ENCODE data around the gene ZFAND3. TPM values are rescaled to one million over a fixed set of nuclear protein-coding genes. Genes with fewer than 3 reads are reported as not detected.

Gene ZFAND3
- total RNA-seq, 1 experiment from 2014 or later = 47.2 TPM

DNA sequence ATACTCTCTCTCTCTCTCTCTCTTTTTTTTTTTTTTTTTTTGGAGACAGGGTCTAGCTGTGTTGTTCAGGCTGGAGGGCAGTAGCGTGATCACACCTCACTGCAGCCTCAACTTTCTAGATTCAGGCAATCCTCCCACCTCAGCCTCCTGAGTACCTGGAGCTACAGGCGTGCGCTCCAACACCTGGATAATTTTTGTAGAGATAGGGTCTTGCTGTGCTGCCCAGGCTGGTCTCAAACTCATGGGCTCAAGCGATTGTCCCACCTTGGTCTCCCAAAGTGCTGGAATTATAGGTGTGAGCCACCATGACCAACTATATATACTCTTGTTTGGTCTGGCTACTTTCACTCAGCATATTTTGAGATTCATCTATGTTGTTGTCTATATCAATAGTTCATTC, 154.9 kb downstream of the ZFAND3 start:
- TF ChIP-seq EGR1 (IDR thresholded peaks at IDR 0.05; ENCODE audit: low read depth) = no peak
- TF ChIP-seq ELF1 (IDR thresholded peaks at IDR 0.05; ENCODE audit: borderline replicate concordance, low read depth) = no peak
- no peak for TF ChIP-seq EZH2phosphoT487 (IDR thresholded peaks at IDR 0.05; ENCODE audit: borderline replicate concordance)
- TF ChIP-seq ZNF274 (IDR thresholded peaks at IDR 0.05; ENCODE audit: low read depth, low read length) = no peak
- no peak for TF ChIP-seq POLR2AphosphoS5 (IDR thresholded peaks at IDR 0.05; ENCODE audit: low read depth, low read length)
- TF ChIP-seq FOSL1 (IDR thresholded peaks at IDR 0.05; ENCODE audit: low read depth) = no peak
- TF ChIP-seq, protein P1, sequence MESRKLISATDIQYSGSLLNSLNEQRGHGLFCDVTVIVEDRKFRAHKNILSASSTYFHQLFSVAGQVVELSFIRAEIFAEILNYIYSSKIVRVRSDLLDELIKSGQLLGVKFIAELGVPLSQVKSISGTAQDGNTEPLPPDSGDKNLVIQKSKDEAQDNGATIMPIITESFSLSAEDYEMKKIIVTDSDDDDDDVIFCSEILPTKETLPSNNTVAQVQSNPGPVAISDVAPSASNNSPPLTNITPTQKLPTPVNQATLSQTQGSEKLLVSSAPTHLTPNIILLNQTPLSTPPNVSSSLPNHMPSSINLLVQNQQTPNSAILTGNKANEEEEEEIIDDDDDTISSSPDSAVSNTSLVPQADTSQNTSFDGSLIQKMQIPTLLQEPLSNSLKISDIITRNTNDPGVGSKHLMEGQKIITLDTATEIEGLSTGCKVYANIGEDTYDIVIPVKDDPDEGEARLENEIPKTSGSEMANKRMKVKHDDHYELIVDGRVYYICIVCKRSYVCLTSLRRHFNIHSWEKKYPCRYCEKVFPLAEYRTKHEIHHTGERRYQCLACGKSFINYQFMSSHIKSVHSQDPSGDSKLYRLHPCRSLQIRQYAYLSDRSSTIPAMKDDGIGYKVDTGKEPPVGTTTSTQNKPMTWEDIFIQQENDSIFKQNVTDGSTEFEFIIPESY (IDR thresholded peaks at IDR 0.05; ENCODE audit: extremely low read depth, insufficient replicate concordance, low read length) = no peak
- no peak for TF ChIP-seq TCF7L2 (IDR thresholded peaks at IDR 0.05; ENCODE audit: borderline replicate concordance, extremely low read depth, insufficient read depth, insufficient read length)
- TF ChIP-seq EZH2 (IDR thresholded peaks at IDR 0.05) = no peak
- no peak for TF ChIP-seq CBX3 (IDR thresholded peaks at IDR 0.05; ENCODE audit: low read depth)
- Histone ChIP-seq H3K4me3 (replicated peaks in 1 of 2; ENCODE audit: low read depth in 1 of 2, low read length in 2 of 2) (no peak overlapping the region), H2AFZ (ENCODE audit: low read depth, low read length, poor library complexity, severe bottlenecking) (no peak overlapping the region), H3K9ac (ENCODE audit: low read length) (no peak overlapping the region), H3K27ac (ENCODE audit: low read depth, low read length) (no peak overlapping the region), H3K4me1 (ENCODE audit: control insufficient read depth in 1 of 2, insufficient read depth in 2 of 2, low read length in 2 of 2) (no peaks in the 10 kb centered on the region), H3K4me2 (ENCODE audit: low read length) (no peak overlapping the region), H3K9me3 (ENCODE audit: control insufficient read depth in 1 of 2, insufficient read depth in 1 of 2, low read depth in 1 of 2, low read length in 2 of 2) (no peaks in the 10 kb centered on the region; a peak in 1 of 4 replicates), H4K20me1 (ENCODE audit: insufficient read depth) (no peaks in the 10 kb centered on the region), H3K79me2 (ENCODE audit: insufficient read depth, low read length) (peaks cover 32% of the 10 kb centered on the region), H3K27me3 (ENCODE audit: insufficient read depth, low read length) (no peaks in the 10 kb centered on the region), H3K36me3 (ENCODE audit: control insufficient read depth in 1 of 2, insufficient read depth in 2 of 2, low read length in 2 of 2) (no peaks in the 10 kb centered on the region), H3K9me2 (ENCODE audit: insufficient read depth) (no peaks in the 10 kb centered on the region)
- DNase-seq (ENCODE audit: low read depth, low spot score) (no peak), ATAC-seq (no peak)
- POLR2A ChIA-PET = no interaction called here
- RAD21 ChIA-PET (ENCODE audit: low non-redundant PET in 1 of 2, low total read pairs in 2 of 2, uncharacterized antibody in 2 of 2, unreplicated experiment in 2 of 2) = no interaction called here
- CTCF ChIA-PET = no interaction called here
- intact Hi-C loops (cut with micrococcal nuclease) = no loop called here
- BruUV-seq (replicated peaks) = no TSS peak
